B cell (primary cell): ENCODE results near the gene PSME2. TPM values are rescaled to one million over a fixed set of nuclear protein-coding genes. Genes with fewer than 3 reads are reported as not detected.

Source experiments
- ATAC-seq: fragments of 200-7000 bp; cut with Tn5 transposase; one replicate; pipeline ENCODE4 v1.10.0; 2021; ENCODE audit warnings: low read depth, mild to moderate bottlenecking, moderate number of reproducible peaks, moderate library complexity
- CTCF ChIA-PET: fragments of 350-600 bp; sonication (Branson Sonifier 250); formaldehyde crosslinking; loops from one replicate; lab custom pipeline; 2021; ENCODE audit warnings: antibody characterized with exemption, inconsistent platforms; lab: Charles Lee
- POLR2A ChIA-PET: fragments of 350-600 bp; sonication (Branson Sonifier 250); formaldehyde crosslinking; loops from one replicate; lab custom pipeline; 2021; ENCODE audit warnings: antibody characterized with exemption; lab: Charles Lee
- DNase-seq: peaks from one replicate; pipeline ENCODE4 v3.0.0; 2013
- H2AFZ ChIP-seq: 2 replicates; pipeline ENCODE4 v1.6.1; 2012; ENCODE audit warnings: mild to moderate bottlenecking, low read depth, low read length; ENCODE audit not compliant: insufficient read depth, poor library complexity, severe bottlenecking
- H3K27ac ChIP-seq, 2 donors: 1 replicate in 1 of 2; 2 replicates in 1 of 2; pipeline ENCODE4 v1.5.1; 2012 to 2013; ENCODE audit warnings: low read length in 2 of 2, mild to moderate bottlenecking in 2 of 2, moderate library complexity in 1 of 2
- H3K27me3 ChIP-seq, 4 experiments: fragments of 200-600 bp in 1 of 4; sonication (generic) in 1 of 4; replicated peaks in 1 of 4; 1 replicate in 2 of 4; 2 replicates in 2 of 4; pipeline versions ENCODE4 v1.6.1 to v1.7.0; 2013 to 2016; ENCODE audit warnings: low read length in 3 of 4, mild to moderate bottlenecking in 2 of 4, mixed read lengths in 1 of 4, moderate library complexity in 1 of 4; ENCODE audit not compliant: insufficient read depth in 4 of 4, control insufficient read depth in 3 of 4; ENCODE audit errors: control extremely low read depth in 1 of 4
- H3K36me3 ChIP-seq, 2 experiments: replicated peaks in 1 of 2; 1 replicate in 1 of 2; 2 replicates in 1 of 2; pipeline versions ENCODE4 v1.6.1 to v1.7.1; 2013; ENCODE audit warnings: low read length in 1 of 2; ENCODE audit not compliant: insufficient read depth in 2 of 2, control insufficient read depth in 1 of 2; ENCODE audit errors: control extremely low read depth in 1 of 2, extremely low read depth in 1 of 2
- H3K4me1 ChIP-seq, 2 donors: fragments of 200-600 bp in 1 of 2; sonication (generic) in 1 of 2; 1 replicate in 1 of 2; 2 replicates in 1 of 2; pipeline versions ENCODE4 v1.5.1 to v1.6.1; 2013 to 2017; ENCODE audit warnings: low read length in 2 of 2; ENCODE audit not compliant: control insufficient read depth in 2 of 2, insufficient read depth in 2 of 2
- H3K4me2 ChIP-seq: replicated peaks from 2 replicates; pipeline ENCODE3; 2012; ENCODE audit warnings: mild to moderate bottlenecking, low read depth, low read length; ENCODE audit not compliant: poor library complexity, severe bottlenecking
- H3K4me3 ChIP-seq, 5 experiments: fragments of 200-600 bp in 1 of 5; sonication (generic) in 1 of 5; 1 replicate in 3 of 5; 2 replicates in 2 of 5; pipeline versions ENCODE4 v1.5.1 to v1.7.0; 2011 to 2016; ENCODE audit warnings: low read length in 4 of 5, mild to moderate bottlenecking in 4 of 5, low read depth in 2 of 5, control low read depth in 1 of 5, moderate library complexity in 1 of 5; ENCODE audit not compliant: insufficient read depth in 1 of 5; ENCODE audit errors: control extremely low read depth in 1 of 5, extremely low read depth in 1 of 5
- H3K79me2 ChIP-seq: fragments of 200-600 bp; sonication (generic); one replicate; pipeline ENCODE4 v1.6.0; 2016; ENCODE audit warnings: low read length; ENCODE audit not compliant: control insufficient read depth, insufficient read depth
- H3K9ac ChIP-seq: fragments of 200-600 bp; sonication (generic); 2 replicates; pipeline ENCODE4 v1.6.1; 2017; ENCODE audit warnings: mild to moderate bottlenecking, low read length, moderate library complexity
- H3K9me3 ChIP-seq, 3 donors: one replicate each; pipeline versions ENCODE4 v1.6.1 to v1.7.1; 2013; ENCODE audit warnings: low read length in 2 of 3; ENCODE audit not compliant: control insufficient read depth in 2 of 3, insufficient read depth in 1 of 3; ENCODE audit errors: control extremely low read depth in 1 of 3
- H4K20me1 ChIP-seq: 2 replicates; pipeline ENCODE4 v1.6.0; 2012; ENCODE audit warnings: mild to moderate bottlenecking, low read length; ENCODE audit not compliant: insufficient read depth, control insufficient read depth, poor library complexity, severe bottlenecking
- H3K27ac Mint-ChIP-seq: one replicate; pipeline ENCODE4 v1.8.0; 2021; ENCODE audit warnings: mixed read lengths
- H3K27me3 Mint-ChIP-seq: one replicate; pipeline ENCODE4 v1.8.0; 2021; ENCODE audit warnings: mixed read lengths
- H3K4me1 Mint-ChIP-seq: one replicate; pipeline ENCODE4 v1.8.0; 2021; ENCODE audit warnings: mixed read lengths
- H3K4me3 Mint-ChIP-seq: one replicate; pipeline ENCODE4 v1.8.0; 2021; ENCODE audit warnings: mixed read lengths
- H3K9me3 Mint-ChIP-seq: one replicate; pipeline ENCODE4 v1.8.0; 2022; ENCODE audit warnings: mixed read lengths; ENCODE audit not compliant: insufficient read depth
- CTCF ChIP-seq: fragments of 200-600 bp; IDR thresholded peaks from one replicate; pipeline ENCODE4 v1.8.0; 2022; ENCODE audit warnings: antibody characterized with exemption, mild to moderate bottlenecking
- EZH2 ChIP-seq: IDR thresholded peaks from 2 replicates; pipeline ENCODE4 v1.6.1; 2012; ENCODE audit warnings: borderline replicate concordance, low read depth, mild to moderate bottlenecking, moderate library complexity, low read length; ENCODE audit not compliant: insufficient read depth, poor library complexity, severe bottlenecking
- WGBS: methylation state at CpG from one replicate; pipeline ENCODE4 v1.1.5; 2013; ENCODE audit warnings: missing lambda C conversion rate; ENCODE audit not compliant: insufficient coverage; 5-methylcytosine and 5-hydroxymethylcytosine counted together
- intact Hi-C: fragments of 100-400 bp; cut with micrococcal nuclease; formaldehyde crosslinking; loops from one replicate; pipeline ENCODE4 v1.10.0; 2022
- polyA plus RNA-seq: library from polyadenylated mRNA; depleted of rRNA; stranded (reverse); fragments of >200 nt; gene quantifications from 2 replicates; pipeline ENCODE4 v1.2.3, GENCODE V29; 2012
- total RNA-seq, 2 donors: library from RNA; stranded (reverse); fragments of 120-200 nt in 1 of 2; gene quantifications; 1 replicate in 1 of 2; 2 replicates in 1 of 2; pipeline versions ENCODE4 v1.2.3 to v1.2.4, GENCODE V29; 2013 to 2022

PSME2 gene
- total and polyA plus RNA-seq, 2 donors (not counting 1 experiment from before 2014, with no cell fraction given), result 126 to 141 TPM

- intact Hi-C loops, result no loop called here
- H3K27ac Mint-ChIP-seq, result no peak overlapping the region
Measured at GRCh38 chr14:24121210-24121609, 25.2 kb downstream of the PSME2 start.

GRCh38 chr14:24119691-24120090, 26.7 kb downstream of the PSME2 start:
- Mint-ChIP-seq H3K27ac (no peak overlapping the region), H3K9me3 (no peaks in the 10 kb centered on the region), H3K27me3 (no peaks in the 10 kb centered on the region), H3K4me1 (peaks cover 45% of the 10 kb centered on the region), H3K4me3 (no peak overlapping the region)
- ATAC-seq (no peak), DNase-seq (no peak)
- Histone ChIP-seq H4K20me1 (peaks cover 13% of the 10 kb centered on the region), H3K9ac (no peak overlapping the region), H2AFZ (no peak overlapping the region), H3K27me3 (no peaks in the 10 kb centered on the region), H3K79me2 (peaks cover 26% of the 10 kb centered on the region), H3K27ac (no peak overlapping the region), H3K4me3 (no peak overlapping the region), H3K4me2 (no peak overlapping the region), H3K4me1 (peaks cover 36 to 41% of the 10 kb centered on the region in 2 donors), H3K36me3 (peaks cover 8 to 59% of the 10 kb centered on the region in 2 experiments), H3K9me3 (no peaks in the 10 kb centered on the region)
- 100% methylated on average over 4 of the region's 6 CpGs for WGBS
- intact Hi-C loops, result loop anchor here (10.0 kb wide), 1 partner anchor 565 kb away; the partner anchor contains the start of genes THTPA and ZFHX2
- ChIA-PET CTCF (interaction anchor here (1.4 to 3.4 kb wide), 3 partner anchors 11 to 145 kb away, joined by 3 to 22 read pairs (median 6); partner anchors contain the start of gene IRF9), POLR2A (no interaction called here)
- no peak for TF ChIP-seq EZH2
- no peak for TF ChIP-seq CTCF

More at GRCh38 chr14:24121210-24121609, 25.2 kb downstream of the PSME2 start:
- no peaks in the 10 kb centered on the region for H3K9me3 Mint-ChIP-seq
- no peaks in the 10 kb centered on the region for H3K9me3 ChIP-seq
- H3K4me2 ChIP-seq, result no peak overlapping the region
- POLR2A ChIA-PET, result interaction anchor here (0.7 to 1.1 kb wide), 2 partner anchors 17 to 25 kb away, joined by 4 to 11 read pairs; partner anchors contain the start of gene PSME2
- CTCF ChIA-PET, result no interaction called here
- H3K27me3 ChIP-seq, result no peaks in the 10 kb centered on the region
- peaks cover 28 to 33% of the 10 kb centered on the region in 2 donors for H3K4me1 ChIP-seq
- 100% methylated on average over 2 of the region's 8 CpGs for WGBS
- no peak overlapping the region for H3K4me3 ChIP-seq
- H3K4me3 Mint-ChIP-seq, result no peak overlapping the region
- no peak overlapping the region for H3K27ac ChIP-seq
- ATAC-seq (no peak), DNase-seq (no peak)
- no peak for TF ChIP-seq CTCF
- H3K4me1 Mint-ChIP-seq, result peaks cover 34% of the 10 kb centered on the region
- peaks cover 8 to 59% of the 10 kb centered on the region in 2 experiments for H3K36me3 ChIP-seq
- peaks cover 16% of the 10 kb centered on the region for H3K79me2 ChIP-seq
- H2AFZ ChIP-seq, result no peak overlapping the region
- H4K20me1 ChIP-seq, result peaks cover 3% of the 10 kb centered on the region
- H3K9ac ChIP-seq, result no peak overlapping the region
- H3K27me3 Mint-ChIP-seq, result no peaks in the 10 kb centered on the region
